MCF 10A (cell line): ENCODE data around the gene SYT14. TPM values are rescaled to one million over a fixed set of nuclear protein-coding genes. Genes with fewer than 3 reads are reported as not detected.

Experiments
- BruUV-seq: library from RNA; stranded (reverse); fragments of 400-500 nt; replicated peaks from 2 replicates; lab custom pipeline; 2021; lab: Mats Ljungman, UMichigan
- CTCF ChIA-PET: fragments of 300-600 bp; sonication (Branson Sonifier 250); formaldehyde crosslinking; extraction: SDS; loops from one replicate; lab custom pipeline; 2021; ENCODE audit warnings: antibody characterized with exemption, inconsistent platforms; lab: Yijun Ruan, JAX
- POLR2A ChIA-PET: fragments of 300-600, 350-650 bp; sonication (Branson Sonifier 250); formaldehyde crosslinking; extraction: SDS; loops from one replicate; lab custom pipeline; 2020; ENCODE audit warnings: antibody characterized with exemption, inconsistent platforms; lab: Yijun Ruan, JAX
- DNase-seq: peaks from one replicate; pipeline ENCODE4 v3.0.0-alpha.2; 2018; ENCODE audit not compliant: unreplicated experiment
- H3K27ac Mint-ChIP-seq: one replicate; pipeline ENCODE4 v1.8.0; 2022; ENCODE audit warnings: mild to moderate bottlenecking, low read depth, mixed read lengths; ENCODE audit not compliant: unreplicated experiment
- H3K27me3 Mint-ChIP-seq: one replicate; pipeline ENCODE4 v1.8.0; 2022; ENCODE audit warnings: mixed read lengths; ENCODE audit not compliant: insufficient read depth, unreplicated experiment
- H3K36me3 Mint-ChIP-seq: one replicate; pipeline ENCODE4 v1.8.0; 2022; ENCODE audit warnings: mild to moderate bottlenecking, moderate library complexity, mixed read lengths; ENCODE audit not compliant: insufficient read depth, unreplicated experiment
- H3K4me1 Mint-ChIP-seq: one replicate; pipeline ENCODE4 v1.8.0; 2022; ENCODE audit warnings: mixed read lengths; ENCODE audit not compliant: insufficient read depth, unreplicated experiment
- H3K4me3 Mint-ChIP-seq: one replicate; pipeline ENCODE4 v1.8.0; 2022; ENCODE audit warnings: mild to moderate bottlenecking, moderate library complexity, mixed read lengths; ENCODE audit not compliant: unreplicated experiment
- H3K9me3 Mint-ChIP-seq: one replicate; pipeline ENCODE4 v1.8.0; 2022; ENCODE audit warnings: mixed read lengths; ENCODE audit not compliant: unreplicated experiment
- intact Hi-C: fragments of 100-400 bp; cut with micrococcal nuclease; formaldehyde crosslinking; loops from 2 replicates; pipeline ENCODE4 v1.14.1; 2022
- total RNA-seq: library from RNA; stranded (reverse); gene quantifications from 2 replicates; pipeline ENCODE4 v1.2.3, GENCODE V29; 2022
- TF ChIP-seq, protein P1 (sequence below): fragments of 200-600 bp; IDR thresholded peaks from one replicate; pipeline ENCODE4 v1.8.0; 2022; ENCODE audit warnings: antibody characterized with exemption, mild to moderate bottlenecking; ENCODE audit not compliant: unreplicated experiment

The SYT14 gene
- total RNA-seq, 1 experiment from 2014 or later: 0.79 TPM

- DNase-seq: no peak
- TF ChIP-seq, protein P1, sequence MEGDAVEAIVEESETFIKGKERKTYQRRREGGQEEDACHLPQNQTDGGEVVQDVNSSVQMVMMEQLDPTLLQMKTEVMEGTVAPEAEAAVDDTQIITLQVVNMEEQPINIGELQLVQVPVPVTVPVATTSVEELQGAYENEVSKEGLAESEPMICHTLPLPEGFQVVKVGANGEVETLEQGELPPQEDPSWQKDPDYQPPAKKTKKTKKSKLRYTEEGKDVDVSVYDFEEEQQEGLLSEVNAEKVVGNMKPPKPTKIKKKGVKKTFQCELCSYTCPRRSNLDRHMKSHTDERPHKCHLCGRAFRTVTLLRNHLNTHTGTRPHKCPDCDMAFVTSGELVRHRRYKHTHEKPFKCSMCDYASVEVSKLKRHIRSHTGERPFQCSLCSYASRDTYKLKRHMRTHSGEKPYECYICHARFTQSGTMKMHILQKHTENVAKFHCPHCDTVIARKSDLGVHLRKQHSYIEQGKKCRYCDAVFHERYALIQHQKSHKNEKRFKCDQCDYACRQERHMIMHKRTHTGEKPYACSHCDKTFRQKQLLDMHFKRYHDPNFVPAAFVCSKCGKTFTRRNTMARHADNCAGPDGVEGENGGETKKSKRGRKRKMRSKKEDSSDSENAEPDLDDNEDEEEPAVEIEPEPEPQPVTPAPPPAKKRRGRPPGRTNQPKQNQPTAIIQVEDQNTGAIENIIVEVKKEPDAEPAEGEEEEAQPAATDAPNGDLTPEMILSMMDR: no peak
- CTCF ChIA-PET: interaction anchor here (1.4 kb wide), 1 partner anchor 71 kb away, joined by 9 read pairs; no protein-coding TSS in a partner anchor
- no peaks in the 10 kb centered on the region for H3K36me3 Mint-ChIP-seq
- no peaks in the 10 kb centered on the region for H3K9me3 Mint-ChIP-seq
- intact Hi-C loops: no loop called here
- BruUV-seq: no TSS peak
- H3K27me3 Mint-ChIP-seq: peaks cover 16% of the 10 kb centered on the region
- POLR2A ChIA-PET: no interaction called here
- H3K4me3 Mint-ChIP-seq: no peak overlapping the region
- no peak overlapping the region for H3K27ac Mint-ChIP-seq
- H3K4me1 Mint-ChIP-seq: peaks cover 5% of the 10 kb centered on the region
These were observed 6.9 kb upstream of the SYT14 start for GRCh38 chr1:209931141-209931540.

GRCh38 chr1:209936125-209936524 is 1.9 kb upstream of the SYT14 start:
- Mint-ChIP-seq H3K9me3 (no peaks in the 10 kb centered on the region), H3K27ac (no peak overlapping the region), H3K4me3 (no peak overlapping the region), H3K4me1 (peaks cover 7% of the 10 kb centered on the region), H3K36me3 (no peaks in the 10 kb centered on the region), H3K27me3 (peaks cover 16% of the 10 kb centered on the region)
- ChIA-PET POLR2A (no interaction called here), CTCF (interaction anchor here (0.5 to 3.3 kb wide), 7 partner anchors 9 to 240 kb away, joined by 3 to 8 read pairs (median 3); no protein-coding TSS in a partner anchor)
- DNase-seq: no peak
- no TSS peak for BruUV-seq
- intact Hi-C loops: loop anchor here (5.0 kb wide), 1 partner anchor 64 kb away; no protein-coding TSS in a partner anchor
- TF ChIP-seq, protein P1: no peak

GRCh38 chr1:209945377-209945776 is 7.4 kb downstream of the SYT14 start:
- H3K36me3 Mint-ChIP-seq: no peaks in the 10 kb centered on the region
- BruUV-seq: no TSS peak
- ChIA-PET POLR2A (no interaction called here), CTCF (interaction anchor here (0.6 to 2.6 kb wide), 4 partner anchors 43 to 84 kb away, joined by 3 to 10 read pairs (median 3); no protein-coding TSS in a partner anchor)
- H3K9me3 Mint-ChIP-seq: no peaks in the 10 kb centered on the region
- TF ChIP-seq, protein P1: no peak
- H3K4me1 Mint-ChIP-seq: no peaks in the 10 kb centered on the region
- H3K4me3 Mint-ChIP-seq: no peak overlapping the region
- no peak for DNase-seq
- no peak overlapping the region for H3K27ac Mint-ChIP-seq
- intact Hi-C loops: no loop called here
- no peaks in the 10 kb centered on the region for H3K27me3 Mint-ChIP-seq

GRCh38 chr1:209948155-209948554 is 10.1 kb downstream of the SYT14 start:
- Mint-ChIP-seq H3K4me1 (no peaks in the 10 kb centered on the region), H3K36me3 (no peaks in the 10 kb centered on the region), H3K27me3 (no peaks in the 10 kb centered on the region), H3K4me3 (no peak overlapping the region), H3K9me3 (no peaks in the 10 kb centered on the region), H3K27ac (no peak overlapping the region)
- no TSS peak for BruUV-seq
- CTCF ChIA-PET: no interaction called here
- TF ChIP-seq, protein P1: no peak
- POLR2A ChIA-PET: interaction anchor here (0.7 kb wide), 1 partner anchor 108 kb away, joined by 4 read pairs; no protein-coding TSS in a partner anchor
- intact Hi-C loops: no loop called here
- no peak for DNase-seq
